ENCODE data around the gene DYNC1I2. TPM values are rescaled to one million over a fixed set of nuclear protein-coding genes. Genes with fewer than 3 reads are reported as not detected.

The DYNC1I2 gene
- total and polyA plus RNA-seq, 2 donors (not counting 3 experiments of a cell fraction or from before 2014, with no cell fraction given), result 131 to 138 TPM

- no TSS peak for BruUV-seq (replicated peaks)
- no peak overlapping the region for H3K4me2 ChIP-seq (ENCODE audit: insufficient read depth, low read length)
Observed at GRCh38 chr2:171723716-171724683, 36.7 kb downstream of the DYNC1I2 start.

More at GRCh38 chr2:171723716-171724683, 36.7 kb downstream of the DYNC1I2 start:
- H4K20me1 ChIP-seq (replicated peaks; ENCODE audit: control insufficient read depth, extremely low read depth, insufficient read depth, low read length), result no peaks in the 10 kb centered on the region
- H3K4me1 ChIP-seq (ENCODE audit: control insufficient read depth, extremely low read depth, insufficient read depth, low read length), result no peaks in the 10 kb centered on the region
- FAIRE-seq, result no peak
- peaks cover 4% of the 10 kb centered on the region for H3K79me2 ChIP-seq (ENCODE audit: control insufficient read depth, insufficient read depth, low read length)
- H3K27me3 ChIP-seq (ENCODE audit: control insufficient read depth in 2 of 2, insufficient read depth in 2 of 2, low read length in 2 of 2), result no peaks in the 10 kb centered on the region
- H3K27ac ChIP-seq (ENCODE audit: insufficient read depth, low read depth, low read length), result no peak overlapping the region
- no peak overlapping the region for H3K4me3 ChIP-seq (replicated peaks in 1 of 3; ENCODE audit: insufficient read depth in 1 of 3, low read depth in 1 of 3, low read length in 3 of 3)
- H3K36me3 ChIP-seq (ENCODE audit: control insufficient read depth in 2 of 2, extremely low read depth in 1 of 2, insufficient read depth in 2 of 2, low read length in 2 of 2), result peaks cover 4 to 17% of the 10 kb centered on the region in 2 experiments
- no peaks in the 10 kb centered on the region for H3K9me3 ChIP-seq (replicated peaks; ENCODE audit: control insufficient read depth, insufficient read depth, low read length)
- CTCF ChIA-PET, result interaction anchor here (0.9 to 5.6 kb wide), 7 partner anchors 9 to 403 kb away, joined by 3 to 40 read pairs (median 4); no protein-coding TSS in a partner anchor
- no peak overlapping the region for H2AFZ ChIP-seq (ENCODE audit: low read depth, low read length)
- intact Hi-C loops (cut with micrococcal nuclease) (no loop called here), dilution Hi-C loops (cut with MboI; ENCODE audit: extremely low pct_ligation_motif_present, low sequenced_read_pairs) (no loop called here)
- TF ChIP-seq MYC (IDR thresholded peaks at IDR 0.05; ENCODE audit: low read depth, low read length) (no peak), GATA2 (IDR thresholded peaks at IDR 0.05; ENCODE audit: insufficient read depth, insufficient read length, low read depth, low read length) (no peak), EZH2 (IDR thresholded peaks at IDR 0.05; ENCODE audit: borderline replicate concordance, low read depth, low read length, severe bottlenecking) (no peak), POLR2A (IDR thresholded peaks at IDR 0.05; ENCODE audit: low read depth, low read length) (no peak), MAX (IDR thresholded peaks at IDR 0.05; ENCODE audit: insufficient read depth, insufficient read length) (no peak), FOS (IDR thresholded peaks at IDR 0.05; ENCODE audit: borderline replicate concordance, insufficient read depth, low read length) (no peak), JUN (IDR thresholded peaks at IDR 0.05; ENCODE audit: borderline replicate concordance, insufficient read depth, insufficient read length, low read depth) (no peak), CTCF (IDR thresholded peaks at IDR 0.05; ENCODE audit: extremely low read depth in 1 of 2, insufficient read depth in 1 of 2, low read depth in 1 of 2, low read length in 2 of 2) (no peak), POLR2AphosphoS5 (IDR thresholded peaks at IDR 0.05; ENCODE audit: insufficient read depth, low read depth, low read length) (no peak)
- POLR2A ChIA-PET, result no interaction called here
- H3K9me1 ChIP-seq (replicated peaks; ENCODE audit: control insufficient read depth, extremely low read depth, insufficient read depth, low read length), result no peaks in the 10 kb centered on the region
- no peak overlapping the region for H3K9ac ChIP-seq (replicated peaks; ENCODE audit: extremely low read depth, insufficient read depth, low read length)
- DNase-seq (ENCODE audit: low read depth, low spot score), result peak; percentile 17
